WTC11 (cell line): ENCODE data around the gene UCKL1. TPM values are rescaled to one million over a fixed set of nuclear protein-coding genes. Genes with fewer than 3 reads are reported as not detected.

Source experiments
- ATAC-seq: fragments of 200-7000 bp; cut with Tn5 transposase; 2 replicates; pipeline ENCODE4 v1.10.0; 2021; ENCODE audit warnings: mild to moderate bottlenecking, moderate library complexity
- CTCF ChIA-PET: fragments of 300-600 bp; sonication (Branson Sonifier 250); formaldehyde crosslinking; loops from one replicate; lab custom pipeline; 2021; ENCODE audit warnings: antibody characterized with exemption; lab: Charles Lee
- POLR2A ChIA-PET: fragments of 350-600 bp; sonication (Branson Sonifier 250); formaldehyde crosslinking; loops from one replicate; lab custom pipeline; 2021; ENCODE audit warnings: antibody characterized with exemption; lab: Charles Lee
- DNase-seq: peaks from one replicate; pipeline ENCODE4 v3.0.0; 2021; ENCODE audit warnings: low spot score
- H3K27ac Mint-ChIP-seq: 2 replicates; pipeline ENCODE4 v1.8.0; 2021; ENCODE audit warnings: mixed read lengths
- H3K27me3 Mint-ChIP-seq: 2 replicates; pipeline ENCODE4 v1.8.0; 2021; ENCODE audit warnings: low read depth, mild to moderate bottlenecking, moderate library complexity, mixed read lengths
- H3K36me3 Mint-ChIP-seq: 2 replicates; pipeline ENCODE4 v1.8.0; 2021; ENCODE audit warnings: mixed read lengths
- H3K4me1 Mint-ChIP-seq: 2 replicates; pipeline ENCODE4 v1.8.0; 2022; ENCODE audit warnings: mixed read lengths
- H3K4me3 Mint-ChIP-seq: 2 replicates; pipeline ENCODE4 v1.8.0; 2021; ENCODE audit warnings: mild to moderate bottlenecking, moderate library complexity, mixed read lengths
- H3K9me3 Mint-ChIP-seq: 2 replicates; pipeline ENCODE4 v1.8.0; 2021; ENCODE audit warnings: mixed read lengths
- ELF4 ChIP-seq: sonication (generic); formaldehyde crosslinking; IDR thresholded peaks from 2 replicates; pipeline ENCODE4 v1.8.1; 2022; ENCODE audit warnings: low read depth, mild to moderate bottlenecking, moderate library complexity, missing genetic modification reagents
- FOXJ3 ChIP-seq: sonication (generic); formaldehyde crosslinking; IDR thresholded peaks from 2 replicates; pipeline ENCODE4 v1.9.0; 2021; ENCODE audit warnings: missing genetic modification reagents, mild to moderate bottlenecking, borderline replicate concordance
- FOXK1 ChIP-seq: sonication (generic); formaldehyde crosslinking; IDR thresholded peaks from 2 replicates; pipeline ENCODE4 v1.8.0; 2022; ENCODE audit warnings: mild to moderate bottlenecking, moderate library complexity, missing genetic modification reagents
- FOXP1 ChIP-seq: sonication (generic); formaldehyde crosslinking; IDR thresholded peaks from 2 replicates; pipeline ENCODE4 v1.8.0; 2022; ENCODE audit warnings: missing genetic modification reagents, mild to moderate bottlenecking, moderate library complexity, borderline replicate concordance
- HMGA2 ChIP-seq: fragments of 250-450 bp; sonication (Bioruptor Pico); IDR thresholded peaks from 2 replicates; pipeline ENCODE4 v1.4.0; 2021; ENCODE audit warnings: mild to moderate bottlenecking, moderate library complexity
- JUN ChIP-seq: sonication (generic); formaldehyde crosslinking; IDR thresholded peaks from 2 replicates; pipeline ENCODE4 v1.8.0; 2023; ENCODE audit warnings: mild to moderate bottlenecking, missing genetic modification reagents
- KAT7 ChIP-seq: sonication (generic); formaldehyde crosslinking; IDR thresholded peaks from 2 replicates; pipeline ENCODE4 v1.8.1; 2023; ENCODE audit warnings: missing genetic modification reagents, mild to moderate bottlenecking, borderline replicate concordance
- MXD4 ChIP-seq: fragments of 250-450 bp; sonication (Bioruptor Pico); IDR thresholded peaks from 2 replicates; pipeline ENCODE4 v1.8.0; 2021; ENCODE audit warnings: mild to moderate bottlenecking, moderate library complexity, borderline replicate concordance
- OVOL2 ChIP-seq: fragments of 250-450 bp; sonication (Bioruptor Pico); IDR thresholded peaks from 2 replicates; pipeline ENCODE4 v1.9.0; 2021; ENCODE audit warnings: mild to moderate bottlenecking, borderline replicate concordance
- RORB ChIP-seq: fragments of 250-450 bp; sonication (Bioruptor Pico); IDR thresholded peaks from 2 replicates; pipeline ENCODE4 v1.9.0; 2021; ENCODE audit warnings: mild to moderate bottlenecking
- SMAD4 ChIP-seq: sonication (generic); formaldehyde crosslinking; IDR thresholded peaks from 2 replicates; pipeline ENCODE4 v1.8.0; 2022; ENCODE audit warnings: mild to moderate bottlenecking, missing genetic modification reagents
- SOX15 ChIP-seq: fragments of 250-450 bp; sonication (Bioruptor Pico); IDR thresholded peaks from 2 replicates; pipeline ENCODE4 v1.9.0; 2021; ENCODE audit warnings: mild to moderate bottlenecking
- SP1 ChIP-seq: sonication (generic); formaldehyde crosslinking; conservative IDR thresholded peaks from 2 replicates; pipeline ENCODE4 v1.8.1; 2022; ENCODE audit warnings: missing genetic modification reagents
- TCF7 ChIP-seq: sonication (generic); formaldehyde crosslinking; IDR thresholded peaks from 2 replicates; pipeline ENCODE4 v1.8.0; 2022; ENCODE audit warnings: mild to moderate bottlenecking, low read depth, missing genetic modification reagents, moderate library complexity
- ZNF219 ChIP-seq: sonication (generic); formaldehyde crosslinking; IDR thresholded peaks from 2 replicates; pipeline ENCODE4 v1.8.0; 2023; ENCODE audit warnings: missing genetic modification reagents, mild to moderate bottlenecking, borderline replicate concordance
- ZNF317 ChIP-seq: sonication (generic); formaldehyde crosslinking; IDR thresholded peaks from 2 replicates; pipeline ENCODE4 v1.8.1; 2023; ENCODE audit warnings: low read depth, mild to moderate bottlenecking, moderate library complexity, missing genetic modification reagents, borderline replicate concordance
- total RNA-seq: library from RNA; stranded (reverse); gene quantifications from 3 replicates; pipeline ENCODE4 v1.2.3, GENCODE V29; 2021
- TF ChIP-seq, protein P1 (sequence below): sonication (generic); formaldehyde crosslinking; IDR thresholded peaks from 2 replicates; pipeline ENCODE4 v1.8.1; 2023; ENCODE audit warnings: mild to moderate bottlenecking, missing genetic modification reagents, moderate library complexity
- TF ChIP-seq, protein P2 (sequence below): sonication (generic); formaldehyde crosslinking; IDR thresholded peaks from 2 replicates; pipeline ENCODE4 v1.8.1; 2022; ENCODE audit warnings: low read depth, mild to moderate bottlenecking, moderate library complexity, missing genetic modification reagents, borderline replicate concordance
- TF ChIP-seq, protein P3 (sequence below): sonication (generic); formaldehyde crosslinking; IDR thresholded peaks from 2 replicates; pipeline ENCODE4 v1.8.0; 2022; ENCODE audit warnings: mild to moderate bottlenecking, missing genetic modification reagents
- TF ChIP-seq, protein P4 (sequence below): fragments of 250-450 bp; sonication (Bioruptor Pico); IDR thresholded peaks from 2 replicates; pipeline ENCODE4 v1.8.0; 2021; ENCODE audit warnings: mild to moderate bottlenecking
- TF ChIP-seq, protein P5 (sequence below): sonication (generic); formaldehyde crosslinking; IDR thresholded peaks from 2 replicates; pipeline ENCODE4 v1.8.1; 2023; ENCODE audit warnings: mild to moderate bottlenecking, missing genetic modification reagents
- TF ChIP-seq, protein P6 (sequence below): sonication (generic); formaldehyde crosslinking; IDR thresholded peaks from 2 replicates; pipeline ENCODE4 v1.8.1; 2022; ENCODE audit warnings: mild to moderate bottlenecking, moderate library complexity, missing genetic modification reagents

The UCKL1 gene
- total RNA-seq, 1 experiment from 2014 or later: 51.2 TPM

DNA sequence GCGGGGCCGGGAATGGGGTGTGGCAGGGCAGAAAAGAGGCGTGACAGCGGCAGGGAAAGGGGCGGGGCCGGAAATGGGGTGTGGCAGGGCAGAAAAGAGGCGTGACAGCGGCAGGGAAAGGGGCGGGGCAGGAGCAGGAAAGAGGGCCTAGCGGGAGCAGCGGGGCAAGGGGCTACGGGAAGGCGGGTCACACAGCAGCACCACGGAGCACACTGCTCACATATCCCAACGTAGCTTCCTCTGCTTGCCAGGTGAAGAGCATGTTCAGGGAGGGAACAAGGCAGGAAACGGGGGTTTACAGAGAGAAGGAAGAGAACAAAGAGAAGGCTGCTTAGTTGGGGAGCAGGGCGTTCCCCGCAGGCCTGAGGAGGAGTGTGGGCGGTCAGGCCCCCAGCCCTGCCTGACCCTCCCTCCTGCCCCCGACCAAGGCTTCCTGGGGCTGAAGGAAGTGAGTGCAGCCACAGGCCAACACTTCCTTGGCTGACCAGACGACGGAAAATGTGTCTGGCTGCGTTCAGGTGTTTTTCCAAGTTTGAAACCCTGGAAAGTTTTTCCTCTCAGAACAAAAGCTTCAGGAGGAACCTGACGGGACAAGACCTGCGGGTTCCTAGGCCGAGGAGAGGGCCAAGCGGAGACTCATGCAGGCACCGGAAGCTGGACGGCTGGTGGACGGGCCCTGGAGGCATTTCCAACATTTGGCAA, 13.8 kb downstream of the UCKL1 start:
- Mint-ChIP-seq H3K27ac (peak overlapping the region; percentile 95), H3K27me3 (no peaks in the 10 kb centered on the region), H3K36me3 (peaks cover 8% of the 10 kb centered on the region), H3K9me3 (no peaks in the 10 kb centered on the region), H3K4me1 (peaks cover 6% of the 10 kb centered on the region), H3K4me3 (peak overlapping the region; percentile 47)
- peak; percentile 60 for ATAC-seq
- DNase-seq: peak; percentile 87
- ChIA-PET CTCF (interaction anchor here (0.7 to 3.6 kb wide), 5 partner anchors 9 to 38 kb away, joined by 3 to 19 read pairs (median 3); partner anchors contain the start of genes SAMD10 and UCKL1), POLR2A (interaction anchor here (0.7 kb wide), 1 partner anchor 15 kb away, joined by 3 read pairs; no protein-coding TSS in a partner anchor)
- TF ChIP-seq SP1 (CRISPR knock-in tag): peak; percentile 63
- no peak for TF ChIP-seq OVOL2 (CRISPR knock-in tag)
- TF ChIP-seq, all 79 proteins: peak for 1

DNA sequence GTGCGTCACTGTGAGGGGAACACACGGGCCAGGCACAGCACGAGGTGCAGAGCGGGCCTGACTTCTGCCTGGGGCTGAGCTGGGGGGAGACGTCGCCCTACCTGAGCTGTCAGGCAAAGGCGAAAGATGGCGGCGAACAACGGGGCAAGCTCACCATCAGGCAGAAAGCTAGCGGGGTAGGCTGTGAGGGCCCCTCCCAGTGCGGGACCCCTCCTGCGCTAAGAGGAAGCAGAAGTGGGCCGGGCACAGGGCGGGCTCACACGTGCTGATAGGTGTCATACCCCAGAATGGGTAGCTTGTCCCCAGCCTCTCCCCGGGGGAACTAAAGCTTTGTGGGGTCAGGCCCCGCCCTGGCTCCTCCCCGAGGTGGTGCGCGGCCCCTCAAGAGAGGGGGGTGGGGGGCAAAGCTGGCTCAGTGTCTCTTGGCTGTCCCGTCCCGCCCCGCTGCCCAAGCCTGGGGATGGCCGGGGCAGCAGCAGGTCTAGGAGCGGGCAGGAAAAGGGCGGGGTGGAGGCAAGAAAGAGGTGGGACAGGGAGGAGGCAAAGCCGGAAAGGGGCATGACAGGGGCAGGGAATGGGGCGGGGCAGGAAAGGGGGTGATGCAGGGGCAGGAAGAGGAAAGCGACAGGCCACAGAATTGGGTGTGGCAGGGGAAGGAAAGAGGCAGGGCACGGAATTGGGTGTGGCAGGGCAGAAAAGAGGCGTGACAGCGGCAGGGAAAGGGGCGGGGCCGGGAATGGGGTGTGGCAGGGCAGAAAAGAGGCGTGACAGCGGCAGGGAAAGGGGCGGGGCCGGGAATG, 14.7 kb downstream of the UCKL1 start:
- Mint-ChIP-seq H3K27me3 (no peaks in the 10 kb centered on the region), H3K27ac (no peak overlapping the region), H3K4me1 (peaks cover 6% of the 10 kb centered on the region), H3K4me3 (peak overlapping the region; percentile 59), H3K36me3 (peaks cover 8% of the 10 kb centered on the region), H3K9me3 (no peaks in the 10 kb centered on the region)
- CTCF ChIA-PET: interaction anchor here (0.6 to 3.6 kb wide), 8 partner anchors 8 to 166 kb away, joined by 3 to 19 read pairs (median 4); partner anchors contain the start of genes PRPF6, SAMD10 and UCKL1
- ATAC-seq: peak; percentile 59
- TF ChIP-seq ZNF219 (no peak), SP1 (CRISPR knock-in tag) (0 out of 2 replicates have a peak, but pooled peaks have one; percentile 12), FOXP1 (CRISPR knock-in tag) (0 out of 2 replicates have a peak, but pooled peaks have one; percentile 24), RORB (CRISPR knock-in tag) (no peak), TCF7 (CRISPR knock-in tag) (no peak)
- TF ChIP-seq, protein P1, sequence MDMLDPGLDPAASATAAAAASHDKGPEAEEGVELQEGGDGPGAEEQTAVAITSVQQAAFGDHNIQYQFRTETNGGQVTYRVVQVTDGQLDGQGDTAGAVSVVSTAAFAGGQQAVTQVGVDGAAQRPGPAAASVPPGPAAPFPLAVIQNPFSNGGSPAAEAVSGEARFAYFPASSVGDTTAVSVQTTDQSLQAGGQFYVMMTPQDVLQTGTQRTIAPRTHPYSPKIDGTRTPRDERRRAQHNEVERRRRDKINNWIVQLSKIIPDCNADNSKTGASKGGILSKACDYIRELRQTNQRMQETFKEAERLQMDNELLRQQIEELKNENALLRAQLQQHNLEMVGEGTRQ (CRISPR knock-in tag): no peak
- TF ChIP-seq, protein P2, sequence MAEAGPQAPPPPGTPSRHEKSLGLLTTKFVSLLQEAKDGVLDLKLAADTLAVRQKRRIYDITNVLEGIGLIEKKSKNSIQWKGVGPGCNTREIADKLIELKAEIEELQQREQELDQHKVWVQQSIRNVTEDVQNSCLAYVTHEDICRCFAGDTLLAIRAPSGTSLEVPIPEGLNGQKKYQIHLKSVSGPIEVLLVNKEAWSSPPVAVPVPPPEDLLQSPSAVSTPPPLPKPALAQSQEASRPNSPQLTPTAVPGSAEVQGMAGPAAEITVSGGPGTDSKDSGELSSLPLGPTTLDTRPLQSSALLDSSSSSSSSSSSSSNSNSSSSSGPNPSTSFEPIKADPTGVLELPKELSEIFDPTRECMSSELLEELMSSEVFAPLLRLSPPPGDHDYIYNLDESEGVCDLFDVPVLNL (CRISPR knock-in tag): peak; percentile 25; the same call in 1 of the 2 replicates
- POLR2A ChIA-PET: interaction anchor here (0.6 to 1.3 kb wide), 5 partner anchors 10 to 299 kb away, joined by 3 to 6 read pairs (median 4); partner anchors contain the start of gene UCKL1
- DNase-seq: peak; percentile 81

DNA sequence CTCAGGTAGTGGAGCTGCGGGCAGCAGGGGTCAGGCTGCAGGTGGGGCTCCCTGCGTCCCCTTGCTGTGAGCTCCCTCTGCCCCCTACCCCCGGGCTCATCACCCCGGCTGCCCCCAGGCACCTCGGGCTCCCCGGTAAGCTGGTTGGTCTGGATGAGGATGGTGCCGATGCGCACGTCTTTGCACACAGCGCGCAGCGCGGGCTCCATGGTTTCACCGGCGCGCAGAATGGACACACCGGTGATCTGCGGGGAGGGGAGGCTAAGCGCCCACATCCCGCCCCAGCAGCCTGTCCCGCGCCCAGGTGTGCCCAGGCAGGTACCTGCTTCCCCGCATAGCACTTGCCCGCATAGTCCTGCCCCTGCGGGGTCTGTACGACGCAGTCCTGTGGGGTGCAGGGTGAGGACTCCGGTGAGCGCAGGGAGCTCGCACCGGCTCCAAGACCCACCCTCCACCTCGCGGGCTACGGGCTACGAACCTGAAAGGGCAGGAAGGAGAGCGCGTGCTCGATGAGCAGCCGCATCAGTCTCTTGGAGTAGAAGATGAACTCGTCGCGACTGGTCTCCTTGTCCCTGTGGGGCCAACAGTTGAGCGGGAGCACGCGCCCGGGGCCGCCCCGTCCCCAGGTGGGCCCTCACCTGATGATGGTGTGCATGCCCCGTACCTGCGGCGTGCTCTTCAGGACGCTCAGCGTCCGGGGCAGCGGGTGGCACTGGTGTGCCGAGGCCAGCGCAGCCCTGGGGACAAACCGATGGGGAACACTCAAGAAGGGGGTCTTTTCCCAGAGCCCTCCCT, 15.5 kb downstream of the UCKL1 start:
- DNase-seq (no peak), ATAC-seq (no peak)
- no peak overlapping the region for H3K27ac Mint-ChIP-seq
- peaks cover 7% of the 10 kb centered on the region for H3K36me3 Mint-ChIP-seq
- H3K4me1 Mint-ChIP-seq: peaks cover 6% of the 10 kb centered on the region
- no peaks in the 10 kb centered on the region for H3K27me3 Mint-ChIP-seq
- peak overlapping the region; percentile 59 for H3K4me3 Mint-ChIP-seq
- CTCF ChIA-PET: interaction anchor here (1.2 to 3.6 kb wide), 4 partner anchors 33 to 165 kb away, joined by 3 to 19 read pairs (median 6); partner anchors contain the start of genes PRPF6 and SAMD10
- H3K9me3 Mint-ChIP-seq: no peaks in the 10 kb centered on the region
- POLR2A ChIA-PET: interaction anchor here (1.0 to 1.3 kb wide), 3 partner anchors 16 to 299 kb away, joined by 4 to 6 read pairs (median 4); partner anchors contain the start of gene UCKL1
- TF ChIP-seq, protein P3, sequence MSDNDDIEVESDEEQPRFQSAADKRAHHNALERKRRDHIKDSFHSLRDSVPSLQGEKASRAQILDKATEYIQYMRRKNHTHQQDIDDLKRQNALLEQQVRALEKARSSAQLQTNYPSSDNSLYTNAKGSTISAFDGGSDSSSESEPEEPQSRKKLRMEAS (CRISPR knock-in tag): no peak
- TF ChIP-seq, protein P4, sequence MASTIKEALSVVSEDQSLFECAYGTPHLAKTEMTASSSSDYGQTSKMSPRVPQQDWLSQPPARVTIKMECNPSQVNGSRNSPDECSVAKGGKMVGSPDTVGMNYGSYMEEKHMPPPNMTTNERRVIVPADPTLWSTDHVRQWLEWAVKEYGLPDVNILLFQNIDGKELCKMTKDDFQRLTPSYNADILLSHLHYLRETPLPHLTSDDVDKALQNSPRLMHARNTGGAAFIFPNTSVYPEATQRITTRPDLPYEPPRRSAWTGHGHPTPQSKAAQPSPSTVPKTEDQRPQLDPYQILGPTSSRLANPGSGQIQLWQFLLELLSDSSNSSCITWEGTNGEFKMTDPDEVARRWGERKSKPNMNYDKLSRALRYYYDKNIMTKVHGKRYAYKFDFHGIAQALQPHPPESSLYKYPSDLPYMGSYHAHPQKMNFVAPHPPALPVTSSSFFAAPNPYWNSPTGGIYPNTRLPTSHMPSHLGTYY (CRISPR knock-in tag): no peak
- TF ChIP-seq ZNF317 (CRISPR knock-in tag): no peak
- TF ChIP-seq, protein P5, sequence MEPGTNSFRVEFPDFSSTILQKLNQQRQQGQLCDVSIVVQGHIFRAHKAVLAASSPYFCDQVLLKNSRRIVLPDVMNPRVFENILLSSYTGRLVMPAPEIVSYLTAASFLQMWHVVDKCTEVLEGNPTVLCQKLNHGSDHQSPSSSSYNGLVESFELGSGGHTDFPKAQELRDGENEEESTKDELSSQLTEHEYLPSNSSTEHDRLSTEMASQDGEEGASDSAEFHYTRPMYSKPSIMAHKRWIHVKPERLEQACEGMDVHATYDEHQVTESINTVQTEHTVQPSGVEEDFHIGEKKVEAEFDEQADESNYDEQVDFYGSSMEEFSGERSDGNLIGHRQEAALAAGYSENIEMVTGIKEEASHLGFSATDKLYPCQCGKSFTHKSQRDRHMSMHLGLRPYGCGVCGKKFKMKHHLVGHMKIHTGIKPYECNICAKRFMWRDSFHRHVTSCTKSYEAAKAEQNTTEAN: no peak
- TF ChIP-seq MXD4 (CRISPR knock-in tag): no peak
- TF ChIP-seq FOXK1 (CRISPR knock-in tag): no peak
- no peak for TF ChIP-seq SOX15
- no peak for TF ChIP-seq SMAD4 (CRISPR knock-in tag)
- no peak for TF ChIP-seq HMGA2
- TF ChIP-seq KAT7 (CRISPR knock-in tag): no peak
- no peak for TF ChIP-seq FOXJ3
- no peak for TF ChIP-seq JUN (CRISPR knock-in tag)
- no peak for TF ChIP-seq SP1 (CRISPR knock-in tag)
- no peak for TF ChIP-seq ELF4 (CRISPR knock-in tag)
- TF ChIP-seq, protein P6, sequence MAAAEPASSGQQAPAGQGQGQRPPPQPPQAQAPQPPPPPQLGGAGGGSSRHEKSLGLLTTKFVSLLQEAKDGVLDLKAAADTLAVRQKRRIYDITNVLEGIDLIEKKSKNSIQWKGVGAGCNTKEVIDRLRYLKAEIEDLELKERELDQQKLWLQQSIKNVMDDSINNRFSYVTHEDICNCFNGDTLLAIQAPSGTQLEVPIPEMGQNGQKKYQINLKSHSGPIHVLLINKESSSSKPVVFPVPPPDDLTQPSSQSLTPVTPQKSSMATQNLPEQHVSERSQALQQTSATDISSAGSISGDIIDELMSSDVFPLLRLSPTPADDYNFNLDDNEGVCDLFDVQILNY: no peak
